Subcutaneous adipose tissue (tissue), 4 donors: ENCODE data around the gene FOXN4. TPM values are rescaled to one million over a fixed set of nuclear protein-coding genes. Genes with fewer than 3 reads are reported as not detected.

Experiments
- total RNA-seq, 4 donors: library from RNA; depleted of rRNA; stranded (reverse); fragments of >200 nt; gene quantifications; one replicate each; pipeline ENCODE4 v1.1.0, GENCODE V29; 2016
- TF ChIP-seq, protein P1 (sequence below): fragments of 450-650 bp; IDR thresholded peaks from one replicate; pipeline ENCODE4 v1.5.1; 2016; ENCODE audit warnings: low read depth, mild to moderate bottlenecking, control low read depth, antibody characterized with exemption, moderate library complexity

FOXN4 gene
- total RNA-seq, 4 donors from 2014 or later = not detected

DNA sequence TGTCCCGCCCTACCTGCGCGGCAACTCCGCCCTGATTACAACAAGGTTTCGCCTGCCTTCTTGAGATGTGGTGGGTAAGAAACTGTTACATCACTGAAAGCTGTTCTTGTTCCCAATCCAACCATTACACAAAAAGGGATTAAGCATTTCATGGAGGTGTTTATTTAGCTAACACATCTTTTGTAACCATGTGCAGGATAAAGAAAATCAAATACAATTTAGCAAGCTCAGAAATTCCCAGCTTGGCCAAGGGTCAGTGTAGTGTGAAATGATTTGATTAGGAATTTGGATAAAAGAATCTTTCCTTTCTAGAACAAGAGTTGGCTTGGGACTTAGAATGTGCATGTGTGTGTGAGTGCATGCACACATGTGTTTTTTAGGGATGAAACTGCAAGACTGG, 6.3 kb downstream of the FOXN4 start:
- TF ChIP-seq, protein P1, sequence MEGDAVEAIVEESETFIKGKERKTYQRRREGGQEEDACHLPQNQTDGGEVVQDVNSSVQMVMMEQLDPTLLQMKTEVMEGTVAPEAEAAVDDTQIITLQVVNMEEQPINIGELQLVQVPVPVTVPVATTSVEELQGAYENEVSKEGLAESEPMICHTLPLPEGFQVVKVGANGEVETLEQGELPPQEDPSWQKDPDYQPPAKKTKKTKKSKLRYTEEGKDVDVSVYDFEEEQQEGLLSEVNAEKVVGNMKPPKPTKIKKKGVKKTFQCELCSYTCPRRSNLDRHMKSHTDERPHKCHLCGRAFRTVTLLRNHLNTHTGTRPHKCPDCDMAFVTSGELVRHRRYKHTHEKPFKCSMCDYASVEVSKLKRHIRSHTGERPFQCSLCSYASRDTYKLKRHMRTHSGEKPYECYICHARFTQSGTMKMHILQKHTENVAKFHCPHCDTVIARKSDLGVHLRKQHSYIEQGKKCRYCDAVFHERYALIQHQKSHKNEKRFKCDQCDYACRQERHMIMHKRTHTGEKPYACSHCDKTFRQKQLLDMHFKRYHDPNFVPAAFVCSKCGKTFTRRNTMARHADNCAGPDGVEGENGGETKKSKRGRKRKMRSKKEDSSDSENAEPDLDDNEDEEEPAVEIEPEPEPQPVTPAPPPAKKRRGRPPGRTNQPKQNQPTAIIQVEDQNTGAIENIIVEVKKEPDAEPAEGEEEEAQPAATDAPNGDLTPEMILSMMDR = no peak

DNA sequence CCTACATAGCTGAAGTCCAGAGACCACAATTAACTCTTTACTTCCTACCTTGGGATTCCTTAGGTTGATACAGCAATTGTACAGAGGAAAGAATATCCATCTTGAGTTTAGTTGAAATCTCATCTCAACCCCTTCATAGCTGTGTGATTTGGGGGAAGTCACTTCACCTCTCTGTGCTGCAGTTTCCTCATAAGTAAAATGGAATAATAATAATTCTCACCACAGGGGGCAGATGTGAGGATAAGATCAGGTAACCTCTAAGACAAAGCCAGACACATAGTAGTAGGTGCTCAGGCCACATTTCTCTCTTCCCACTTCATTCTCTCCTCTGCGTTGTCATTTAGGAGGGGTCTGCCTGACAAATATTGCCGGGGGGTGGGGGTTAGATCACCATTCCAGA, 6.7 kb downstream of the FOXN4 start:
- TF ChIP-seq, protein P1 = no peak

DNA sequence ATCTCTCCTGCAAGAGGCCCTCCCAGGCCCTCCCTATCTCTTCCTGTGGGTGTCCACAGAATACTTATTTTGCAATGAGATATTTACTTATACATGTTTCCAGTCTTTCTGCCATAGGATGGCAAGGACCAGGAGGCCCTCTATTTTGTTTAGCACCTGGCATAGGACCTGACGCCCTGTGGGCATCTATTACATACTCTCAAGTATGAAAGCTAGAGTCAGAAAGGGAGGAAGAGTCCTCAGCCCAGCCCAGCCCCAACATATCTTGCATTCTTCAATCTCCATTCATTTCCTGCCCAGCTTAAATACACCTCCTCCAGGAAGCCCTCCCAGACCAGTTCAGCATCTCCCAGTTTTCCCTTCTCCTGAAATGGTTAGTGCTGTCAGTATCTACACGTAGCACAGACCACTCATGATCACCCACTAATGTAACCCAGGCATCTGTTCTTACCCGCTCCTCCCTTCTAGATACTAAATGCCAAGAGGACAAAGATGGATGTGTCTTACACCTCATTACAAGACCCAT, 7.4 kb downstream of the FOXN4 start:
- TF ChIP-seq, protein P1 = no peak

DNA sequence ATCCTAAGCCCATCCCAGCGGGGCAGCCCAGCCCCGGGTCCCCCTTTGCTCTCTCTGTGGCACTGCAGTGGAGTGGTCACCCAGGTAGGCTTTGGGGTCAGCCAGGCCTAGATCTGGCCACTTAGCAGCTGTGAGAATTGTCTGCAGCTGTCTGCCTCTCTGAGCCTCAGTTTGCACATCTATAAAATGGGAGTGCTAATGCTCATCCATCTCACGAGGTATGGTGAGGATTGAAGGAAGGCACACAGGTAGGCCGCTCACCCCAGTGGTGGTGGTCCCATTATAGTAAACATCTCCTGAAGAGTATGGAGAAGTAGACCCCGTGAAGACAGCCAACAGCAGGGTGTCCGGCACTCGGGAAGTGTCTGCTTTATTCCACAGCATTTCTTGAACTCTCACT, 9.2 kb downstream of the FOXN4 start:
- TF ChIP-seq, protein P1 = no peak

DNA sequence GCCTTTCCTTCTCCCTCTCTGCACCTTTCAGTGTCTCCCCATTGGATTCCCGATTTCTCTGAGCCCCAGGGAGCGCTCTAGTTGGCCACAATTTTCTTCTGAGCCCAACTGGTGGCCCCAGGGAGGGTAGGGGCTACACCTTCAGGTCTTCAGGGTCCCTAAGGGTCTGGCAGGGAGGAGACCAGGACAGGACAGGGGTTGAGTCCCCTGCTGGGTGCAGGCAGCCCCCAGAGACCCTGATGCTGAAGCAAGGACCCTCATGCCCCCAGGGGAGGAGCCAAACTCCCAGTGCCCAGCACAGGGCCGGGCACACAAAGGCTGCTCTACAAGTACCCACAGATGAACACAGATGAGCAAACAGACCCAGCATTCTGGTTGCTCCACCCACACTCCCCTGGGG, 12.7 kb downstream of the FOXN4 start:
- TF ChIP-seq, protein P1 = no peak

DNA sequence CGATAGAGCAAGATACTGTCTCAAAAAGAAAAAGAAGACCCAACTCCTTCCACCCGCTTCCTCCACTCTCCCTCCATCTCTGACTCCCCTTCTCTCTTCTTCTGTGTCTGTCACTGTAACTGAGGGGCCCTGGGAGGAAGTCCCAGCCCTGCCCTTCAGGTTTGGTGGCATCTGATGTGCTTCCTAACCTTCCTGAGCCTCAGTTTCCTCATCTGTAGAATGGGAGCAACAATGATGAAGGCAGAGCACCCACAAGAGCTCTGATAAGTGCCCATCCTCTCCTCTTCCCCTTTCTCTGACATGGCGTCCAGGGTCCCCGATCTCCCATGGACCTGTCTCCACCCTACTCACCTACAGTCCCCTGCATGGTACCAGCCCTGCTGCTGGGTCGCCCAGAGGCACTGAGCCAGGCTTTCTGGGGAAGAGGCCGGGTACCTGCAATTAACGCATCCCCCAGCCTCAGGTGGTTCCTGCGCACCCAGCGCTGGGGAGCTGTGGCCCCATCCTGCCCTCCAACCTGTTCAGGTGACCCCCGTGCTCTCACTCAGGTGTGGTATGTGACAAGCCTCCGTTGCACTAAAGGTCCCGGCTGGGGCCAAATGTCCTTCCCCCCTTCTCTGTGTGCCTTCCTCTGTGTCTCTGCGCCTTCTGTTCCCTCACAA, 13.2 kb downstream of the FOXN4 start:
- TF ChIP-seq, protein P1 = no peak

DNA sequence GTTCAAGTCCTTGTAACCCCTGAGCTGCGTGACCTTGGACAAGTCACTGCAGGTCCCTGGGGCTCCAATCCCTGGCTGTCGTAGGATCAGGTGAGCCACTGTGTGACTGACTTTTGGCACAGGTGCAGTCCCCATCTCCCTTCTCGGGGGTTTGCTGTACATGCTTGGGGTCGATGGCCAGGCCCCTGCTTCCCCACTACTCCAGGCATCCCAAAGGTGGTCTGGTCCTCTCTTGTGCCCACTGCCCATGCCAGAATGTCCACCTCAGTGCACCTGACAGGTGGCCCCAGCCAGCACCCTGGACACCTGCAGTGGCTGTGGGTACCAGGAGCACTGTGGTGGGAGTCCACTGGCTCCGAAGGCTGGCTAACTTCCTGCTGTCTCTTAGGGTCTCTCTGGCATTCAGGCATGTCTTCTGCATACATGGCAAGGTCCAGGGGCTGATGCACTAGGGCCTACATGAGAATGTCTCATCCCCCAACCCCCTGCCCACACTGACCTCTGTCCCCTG, 14.7 kb downstream of the FOXN4 start:
- TF ChIP-seq, protein P1 = no peak
